Measurements from ENCODE around the gene KANSL1L. TPM values are rescaled to one million over a fixed set of nuclear protein-coding genes. Genes with fewer than 3 reads are reported as not detected.

Gene KANSL1L
- total RNA-seq, 4 donors from 2014 or later = 50.3 to 81.8 (median 55.2) TPM

GRCh38 chr2:210020138-210020537 is 151.1 kb downstream of the KANSL1L start:
- intact Hi-C loops (cut with DNase I; ENCODE audit: low total_unique reads) = no loop called here
- H3K36me3 ChIP-seq = no peaks in the 10 kb centered on the region
- no peaks in the 10 kb centered on the region for H3K9me3 ChIP-seq
- no peak overlapping the region for H3K27ac ChIP-seq
- DNase-seq = no peak
- H3K4me3 ChIP-seq = no peak overlapping the region
- no peaks in the 10 kb centered on the region for H3K4me1 ChIP-seq
- H3K27me3 ChIP-seq = no peaks in the 10 kb centered on the region
- TF ChIP-seq POLR2A (IDR thresholded peaks at IDR 0.05) (no peak), CTCF (IDR thresholded peaks at IDR 0.05) (no peak)

DNA sequence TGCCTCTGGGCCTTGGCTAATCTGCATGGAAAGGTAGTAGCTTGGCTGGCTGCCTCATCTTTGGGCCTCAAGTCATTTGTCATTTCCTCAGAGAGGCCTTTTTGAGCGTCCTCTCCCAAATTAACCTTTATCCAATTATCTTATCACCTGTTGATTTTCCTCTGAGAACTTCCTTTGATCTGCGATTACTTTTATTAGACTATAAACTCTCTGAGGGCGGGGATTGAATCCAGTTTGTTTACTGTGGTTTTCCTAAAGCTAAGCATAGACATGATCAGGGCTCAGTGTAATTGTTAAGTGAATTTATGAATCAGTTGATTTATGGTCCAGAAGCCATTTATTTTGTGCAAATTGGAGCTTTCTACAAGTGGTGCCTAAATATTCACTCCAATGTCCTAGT is 161.3 kb downstream of the KANSL1L start:
- H3K27me3 ChIP-seq = no peaks in the 10 kb centered on the region

DNA sequence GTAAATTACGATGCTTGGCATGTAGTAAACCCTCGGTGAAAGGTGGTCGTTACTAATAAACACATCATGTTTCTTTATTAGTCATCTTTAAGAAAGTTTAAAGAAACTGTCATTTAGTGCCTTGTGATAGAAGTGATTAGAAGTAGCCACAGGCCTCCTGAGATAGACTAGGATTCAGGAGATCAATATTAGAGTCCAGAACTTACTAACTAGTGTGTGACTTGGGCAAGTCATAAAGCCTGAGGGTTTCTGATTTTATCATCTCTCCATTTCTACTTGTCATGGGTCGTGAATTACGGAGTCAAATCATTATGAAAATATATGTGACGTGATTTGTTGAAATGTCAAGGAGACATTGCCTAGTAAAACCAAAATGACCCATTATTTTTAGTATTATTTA is 162.1 kb downstream of the KANSL1L start:
- Histone ChIP-seq H3K4me1 (peaks cover 0 to 1% of the 10 kb centered on the region in 2 donors), H3K4me3 (no peak overlapping the region), H3K27ac (no peak overlapping the region), H3K9me3 (no peaks in the 10 kb centered on the region), H3K36me3 (no peaks in the 10 kb centered on the region), H3K27me3 (no peaks in the 10 kb centered on the region)
- no peak for TF ChIP-seq POLR2A (IDR thresholded peaks at IDR 0.05)
- no peak for TF ChIP-seq CTCF (IDR thresholded peaks at IDR 0.05)
- DNase-seq = no peak
- intact Hi-C loops (cut with DNase I; ENCODE audit: low total_unique reads) = no loop called here

More for the DNA sequence above, 161.3 kb downstream of the KANSL1L start:
- H3K9me3 ChIP-seq = no peaks in the 10 kb centered on the region
- no peaks in the 10 kb centered on the region for H3K4me1 ChIP-seq
- no peak overlapping the region for H3K4me3 ChIP-seq
- TF ChIP-seq POLR2A (IDR thresholded peaks at IDR 0.05) = no peak
- TF ChIP-seq CTCF (IDR thresholded peaks at IDR 0.05) = no peak
- H3K36me3 ChIP-seq = no peaks in the 10 kb centered on the region
- H3K27ac ChIP-seq = no peak overlapping the region
- no peak for DNase-seq
- intact Hi-C loops (cut with DNase I; ENCODE audit: low total_unique reads) = no loop called here

GRCh38 chr2:210007895-210008294 is 163.3 kb downstream of the KANSL1L start:
- no peak for TF ChIP-seq CTCF (IDR thresholded peaks at IDR 0.05)
- no peak for TF ChIP-seq POLR2A (IDR thresholded peaks at IDR 0.05)
- Histone ChIP-seq H3K9me3 (no peaks in the 10 kb centered on the region), H3K27ac (no peak overlapping the region), H3K27me3 (no peaks in the 10 kb centered on the region), H3K4me3 (no peak overlapping the region), H3K36me3 (no peaks in the 10 kb centered on the region), H3K4me1 (peaks cover 0 to 11% of the 10 kb centered on the region in 2 donors)
- intact Hi-C loops (cut with DNase I; ENCODE audit: low total_unique reads) = no loop called here
- no peak for DNase-seq

DNA sequence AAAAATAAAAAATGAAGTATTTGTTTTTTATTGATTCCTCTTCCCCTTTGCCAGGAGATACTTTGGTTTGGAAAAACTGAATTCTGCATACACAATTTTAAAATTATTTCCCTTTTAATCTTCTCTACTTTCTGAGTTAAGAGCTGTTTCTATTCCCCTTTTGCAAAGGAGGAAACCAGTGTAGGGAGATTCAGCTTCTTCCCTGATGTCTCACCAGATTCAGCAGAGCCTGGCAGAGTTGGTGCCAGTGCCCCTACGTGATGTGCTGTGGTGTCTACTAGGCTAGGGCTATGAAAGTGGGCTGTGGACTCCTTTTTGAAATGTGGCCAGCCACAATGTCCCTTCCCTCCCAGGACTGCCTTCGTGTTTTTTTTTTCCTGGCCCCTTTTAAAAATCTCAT is 166.3 kb downstream of the KANSL1L start:
- Histone ChIP-seq H3K4me1 (peaks cover 0 to 11% of the 10 kb centered on the region in 2 donors), H3K9me3 (no peaks in the 10 kb centered on the region), H3K4me3 (no peak overlapping the region), H3K27ac (no peak overlapping the region), H3K27me3 (no peaks in the 10 kb centered on the region), H3K36me3 (no peaks in the 10 kb centered on the region)
- intact Hi-C loops (cut with DNase I; ENCODE audit: low total_unique reads) = no loop called here
- DNase-seq = no peak
- no peak for TF ChIP-seq CTCF (IDR thresholded peaks at IDR 0.05)

Measured in uterus (tissue), 4 donors.